ENCODE results near the gene RTN4RL1.

Gene RTN4RL1

DNA sequence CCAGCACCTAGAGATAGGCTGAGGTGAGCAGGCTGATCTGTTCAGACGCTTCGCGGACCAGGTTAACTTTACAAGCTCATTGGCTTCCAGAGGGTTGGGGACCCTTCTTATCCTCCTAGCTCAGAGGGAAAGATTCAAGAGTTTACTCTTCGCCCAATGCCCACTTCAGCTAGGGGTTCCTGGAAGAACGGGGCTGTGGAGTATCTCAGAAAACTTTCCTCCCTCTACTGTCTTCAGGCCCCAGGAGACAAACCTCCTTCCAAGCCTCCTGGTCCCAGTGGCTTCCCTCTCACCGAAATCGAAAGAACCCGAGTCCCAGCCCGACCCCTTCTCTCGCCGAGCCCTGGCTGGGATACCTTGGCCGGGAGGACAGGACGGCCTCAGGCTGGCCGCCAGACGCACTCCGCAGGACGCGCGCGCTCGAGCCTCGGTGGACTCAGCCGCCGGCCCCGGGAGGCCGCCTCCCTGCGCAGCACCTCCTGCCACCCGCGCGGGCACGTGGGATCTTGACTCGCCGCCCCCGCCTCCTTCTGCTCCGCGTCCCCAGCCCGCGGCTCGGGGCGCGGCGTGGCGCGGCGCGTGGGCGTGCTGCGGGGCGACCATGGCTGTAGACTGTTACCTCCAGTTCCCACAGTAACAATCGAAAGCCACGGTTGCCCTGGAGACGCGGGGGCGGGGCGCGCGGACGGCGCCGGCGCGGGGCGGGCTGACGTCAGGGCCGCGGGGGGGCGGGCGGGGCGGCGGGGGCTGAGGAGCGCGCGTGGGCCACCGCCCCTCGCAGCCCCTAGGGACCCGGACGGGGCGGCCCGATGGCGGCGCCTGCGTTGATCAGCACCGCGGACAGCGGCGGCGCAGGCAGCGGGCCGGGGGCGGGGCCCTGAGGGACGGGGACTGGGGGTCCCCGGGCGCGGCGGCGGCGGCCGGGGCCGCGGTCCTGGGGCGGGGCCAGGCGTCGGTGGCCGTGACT, 24.5 kb upstream of the RTN4RL1 start:
- TF ChIP-seq, protein P1, sequence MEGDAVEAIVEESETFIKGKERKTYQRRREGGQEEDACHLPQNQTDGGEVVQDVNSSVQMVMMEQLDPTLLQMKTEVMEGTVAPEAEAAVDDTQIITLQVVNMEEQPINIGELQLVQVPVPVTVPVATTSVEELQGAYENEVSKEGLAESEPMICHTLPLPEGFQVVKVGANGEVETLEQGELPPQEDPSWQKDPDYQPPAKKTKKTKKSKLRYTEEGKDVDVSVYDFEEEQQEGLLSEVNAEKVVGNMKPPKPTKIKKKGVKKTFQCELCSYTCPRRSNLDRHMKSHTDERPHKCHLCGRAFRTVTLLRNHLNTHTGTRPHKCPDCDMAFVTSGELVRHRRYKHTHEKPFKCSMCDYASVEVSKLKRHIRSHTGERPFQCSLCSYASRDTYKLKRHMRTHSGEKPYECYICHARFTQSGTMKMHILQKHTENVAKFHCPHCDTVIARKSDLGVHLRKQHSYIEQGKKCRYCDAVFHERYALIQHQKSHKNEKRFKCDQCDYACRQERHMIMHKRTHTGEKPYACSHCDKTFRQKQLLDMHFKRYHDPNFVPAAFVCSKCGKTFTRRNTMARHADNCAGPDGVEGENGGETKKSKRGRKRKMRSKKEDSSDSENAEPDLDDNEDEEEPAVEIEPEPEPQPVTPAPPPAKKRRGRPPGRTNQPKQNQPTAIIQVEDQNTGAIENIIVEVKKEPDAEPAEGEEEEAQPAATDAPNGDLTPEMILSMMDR (conservative IDR thresholded peaks at IDR 0.05; ENCODE audit: low read depth, low read length): no peak
- no peak for DNase-seq (ENCODE audit: low read depth)
- H3K4me3 ChIP-seq (ENCODE audit: low read length): peak overlapping the region; percentile 67

DNA sequence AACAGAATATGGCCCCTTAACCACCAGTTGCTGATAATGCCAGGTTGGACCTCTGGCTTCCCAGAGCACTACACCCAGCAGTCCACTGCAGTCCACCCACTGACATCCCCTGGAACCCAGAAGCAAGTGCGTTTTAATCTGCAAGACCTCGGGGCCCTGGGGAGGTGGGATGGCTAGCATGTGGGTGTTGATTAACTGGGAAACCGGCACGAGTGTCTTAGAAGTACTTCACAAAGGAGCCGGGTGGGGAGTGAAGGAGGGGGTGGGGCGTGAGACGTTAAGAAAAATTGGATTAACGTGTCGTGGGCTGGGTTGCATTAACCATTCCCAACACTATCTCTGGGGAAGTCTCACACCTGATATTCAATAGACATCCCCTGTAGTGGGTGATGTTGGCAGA, 23.7 kb upstream of the RTN4RL1 start:
- H3K4me3 ChIP-seq (ENCODE audit: low read length): peak overlapping the region; percentile 67
- TF ChIP-seq, protein P1 (conservative IDR thresholded peaks at IDR 0.05; ENCODE audit: low read depth, low read length): no peak
- no peak for DNase-seq (ENCODE audit: low read depth)

DNA sequence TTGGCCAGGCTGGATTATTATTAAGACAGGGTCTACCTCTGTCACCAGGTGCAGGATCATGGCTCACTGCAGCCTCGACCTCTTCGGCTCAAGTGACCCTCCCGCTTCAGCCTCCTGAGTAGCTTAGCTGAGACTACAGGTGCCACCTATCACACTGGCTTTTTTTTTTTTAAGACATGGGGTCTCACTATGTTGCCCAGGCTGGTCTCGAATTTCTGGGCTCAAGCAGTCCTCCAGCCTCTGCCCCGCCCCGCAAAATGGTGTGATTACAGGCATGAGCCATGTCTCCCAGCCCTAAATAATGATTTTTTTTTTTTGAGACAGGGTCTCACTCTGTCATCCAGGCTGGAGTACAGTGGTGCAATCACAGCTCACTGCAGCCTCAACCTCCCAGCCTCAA, 22.5 kb upstream of the RTN4RL1 start:
- no peak overlapping the region for H3K4me3 ChIP-seq (ENCODE audit: low read length)
- TF ChIP-seq, protein P1 (conservative IDR thresholded peaks at IDR 0.05; ENCODE audit: low read depth, low read length): no peak
- DNase-seq (ENCODE audit: low read depth): no peak

DNA sequence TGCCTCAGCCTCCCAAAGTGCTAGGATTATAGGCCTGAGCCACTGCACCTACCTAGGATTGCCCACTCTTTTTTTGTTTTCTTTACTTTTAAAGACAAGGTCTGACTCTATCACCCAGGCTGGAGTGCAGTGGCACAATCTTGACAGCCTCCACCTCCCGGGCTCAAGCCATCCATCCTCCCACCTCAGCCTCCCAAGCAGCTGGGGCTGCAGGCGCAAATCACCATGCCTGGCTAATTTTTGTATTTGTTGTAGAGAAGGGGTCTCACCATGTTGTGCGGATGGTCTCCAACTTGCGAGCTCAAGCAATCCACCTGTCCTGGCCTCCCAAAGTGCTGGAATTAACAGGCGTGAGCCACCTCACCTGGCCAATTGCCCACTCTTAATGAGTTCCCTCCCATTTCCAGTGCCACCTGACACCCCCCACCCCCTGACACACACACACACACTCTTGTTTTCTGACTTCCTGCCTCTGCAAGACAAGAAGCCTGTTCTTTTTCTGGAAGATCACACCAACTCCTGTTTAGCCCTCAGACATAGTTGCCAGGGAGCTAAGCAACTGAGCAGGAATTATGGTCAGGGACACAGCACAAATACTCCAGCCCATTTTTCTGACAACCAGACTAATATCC, 19.2 kb upstream of the RTN4RL1 start:
- H3K4me3 ChIP-seq (ENCODE audit: low read length): no peak overlapping the region
- no peak for DNase-seq (ENCODE audit: low read depth)
- TF ChIP-seq, protein P1 (conservative IDR thresholded peaks at IDR 0.05; ENCODE audit: low read depth, low read length): no peak

DNA sequence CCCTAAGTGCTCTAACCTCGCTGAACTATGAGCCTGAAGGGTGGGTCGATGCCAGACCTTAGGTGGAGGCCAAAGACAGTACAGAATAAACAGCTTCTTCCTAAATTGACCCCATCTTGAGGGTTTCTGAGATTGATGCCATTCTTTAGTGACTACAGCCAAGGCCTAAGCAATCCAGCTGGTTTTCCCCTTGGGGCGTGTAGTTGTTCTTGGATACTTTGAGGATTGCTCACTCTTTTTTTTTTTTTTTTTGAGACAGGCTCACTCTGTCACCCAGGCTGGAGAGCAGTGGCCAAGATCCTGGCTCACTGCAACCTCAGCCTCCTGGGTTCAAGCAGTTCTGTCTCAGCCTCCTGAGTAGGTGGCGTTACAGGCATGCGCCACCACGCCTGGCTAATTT, 18.7 kb upstream of the RTN4RL1 start:
- DNase-seq (ENCODE audit: low read depth): no peak
- TF ChIP-seq, protein P1 (conservative IDR thresholded peaks at IDR 0.05; ENCODE audit: low read depth, low read length): no peak
- H3K4me3 ChIP-seq (ENCODE audit: low read length): no peak overlapping the region

DNA sequence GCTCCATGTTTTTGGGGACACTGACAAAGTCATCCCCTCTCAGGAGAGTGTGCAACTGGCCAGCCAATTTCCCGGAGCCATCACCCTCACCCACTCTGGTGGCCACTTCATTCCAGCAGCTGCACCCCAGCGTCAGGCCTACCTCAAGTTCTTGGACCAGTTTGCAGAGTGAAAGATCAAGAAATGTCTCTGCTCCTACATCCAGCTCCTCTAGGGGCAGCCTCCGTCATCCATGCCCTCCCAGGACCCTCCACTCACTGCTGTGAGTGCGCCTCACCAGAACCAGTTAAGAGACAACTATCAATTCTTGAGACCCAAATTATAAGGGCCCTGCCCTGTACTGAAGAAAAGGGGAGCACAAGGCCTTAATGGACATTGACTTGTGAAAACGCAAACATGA, 17.8 kb upstream of the RTN4RL1 start:
- TF ChIP-seq, protein P1 (conservative IDR thresholded peaks at IDR 0.05; ENCODE audit: low read depth, low read length): no peak
- H3K4me3 ChIP-seq (ENCODE audit: low read length): peak overlapping the region; percentile 86
- DNase-seq (ENCODE audit: low read depth): no peak

Data from retinal pigment epithelial cell (primary cell).